Upper lobe of left lung (tissue), 6 donors: ENCODE measurements around the gene PGAP6. TPM values are rescaled to one million over a fixed set of nuclear protein-coding genes. Genes with fewer than 3 reads are reported as not detected.
"Not testable (repeated sequence)": the region's sequence is repeated elsewhere in the genome, so short reads cannot be mapped to it uniquely, and the experiment has no call there.

Experiments used
- ATAC-seq, 2 donors: fragments of 200-7000 bp; cut with Tn5 transposase; one replicate each; pipeline ENCODE4 v1.9.1; 2022; ENCODE audit warnings: mild to moderate bottlenecking in 2 of 2, moderate library complexity in 2 of 2; ENCODE audit not compliant: low FRiP score in 2 of 2
- DNase-seq, 2 donors: peaks; one replicate each; pipeline ENCODE4 v3.0.0-alpha.2; 2019 to 2020
- H3K27ac ChIP-seq, 4 donors: fragments of 200-600 bp; sonication (generic); one replicate each; pipeline ENCODE4 v1.5.1; 2016 to 2019
- H3K27me3 ChIP-seq, 4 donors: fragments of 200-600 bp; sonication (generic); one replicate each; pipeline ENCODE4 v1.5.1; 2017 to 2019
- H3K36me3 ChIP-seq, 4 donors: fragments of 200-600 bp; sonication (generic); one replicate each; pipeline ENCODE4 v1.5.1; 2016 to 2019
- H3K4me1 ChIP-seq, 4 donors: fragments of 200-600 bp; sonication (generic); one replicate each; pipeline ENCODE4 v1.5.1; 2018 to 2019
- H3K4me3 ChIP-seq, 4 donors: fragments of 200-600 bp; sonication (generic); one replicate each; pipeline ENCODE4 v1.5.1; 2017 to 2019; ENCODE audit warnings: mild to moderate bottlenecking in 2 of 4, moderate library complexity in 1 of 4
- H3K9me3 ChIP-seq, 4 donors: fragments of 200-600 bp; sonication (generic); one replicate each; pipeline ENCODE4 v1.5.1; 2018 to 2019
- EP300 ChIP-seq, 4 donors: sonication (generic); formaldehyde crosslinking; IDR thresholded peaks; one replicate each; pipeline ENCODE4 v1.5.1; 2017; ENCODE audit warnings: antibody characterized with exemption in 4 of 4, control low read depth in 2 of 4
- POLR2A ChIP-seq, 4 donors: fragments of 450-650 bp; IDR thresholded peaks; one replicate each; pipeline ENCODE4 v1.5.1; 2016 to 2017; ENCODE audit warnings: antibody characterized with exemption in 4 of 4, mild to moderate bottlenecking in 2 of 4
- POLR2AphosphoS5 ChIP-seq, 2 donors: sonication (generic); formaldehyde crosslinking; IDR thresholded peaks; one replicate each; pipeline ENCODE4 v1.5.1; 2017; ENCODE audit warnings: antibody characterized with exemption in 2 of 2
- WGBS, 2 donors: methylation state at CpG; one replicate each; pipeline ENCODE4 v1.1.5; 2017 to 2018; 5-methylcytosine and 5-hydroxymethylcytosine counted together
- total RNA-seq, 6 donors: library from RNA; depleted of rRNA in 4 of 6; stranded (reverse); fragments of >200 nt in 4 of 6; gene quantifications; one replicate each; pipeline versions ENCODE4 v1.1.0 to v1.2.1, GENCODE V29; 2016 to 2021
- TF ChIP-seq, protein P1 (sequence below), 6 experiments: fragments of 450-650 bp in 4 of 6; fragments of 200-600 bp in 2 of 6; sonication (generic) in 2 of 6; IDR thresholded peaks; one replicate each; pipeline ENCODE4 v1.5.1; 2016 to 2019; ENCODE audit warnings: antibody characterized with exemption in 6 of 6
- donor health status: DM: no; HTN: no; CAD: no; lungs with moderate emphysema.
- donor health status: DM: no; HTN: yes; CAD: no; lungs with severe emphysema.

Gene PGAP6
- total RNA-seq, 6 donors from 2014 or later, result 27.9 to 150 (median 96.4) TPM

GRCh38 chr16:363766-364490 is 17.9 kb downstream of the PGAP6 start:
- ATAC-seq (no peak), DNase-seq (peak in 1 of 2 donors; percentile 62)
- Histone ChIP-seq H3K9me3 (no peaks in the 10 kb centered on the region), H3K4me1 (peaks cover 0 to 6% (median 3%) of the 10 kb centered on the region in 4 donors), H3K27ac (no peak overlapping the region), H3K4me3 (no peak overlapping the region), H3K27me3 (no peaks in the 10 kb centered on the region), H3K36me3 (peaks cover 11 to 30% (median 25%) of the 10 kb centered on the region in 4 donors)
- TF ChIP-seq POLR2AphosphoS5 (IDR thresholded peaks at IDR 0.05) (no peak), POLR2A (IDR thresholded peaks at IDR 0.05) (no peak), EP300 (IDR thresholded peaks at IDR 0.05) (no peak)
- TF ChIP-seq, protein P1, sequence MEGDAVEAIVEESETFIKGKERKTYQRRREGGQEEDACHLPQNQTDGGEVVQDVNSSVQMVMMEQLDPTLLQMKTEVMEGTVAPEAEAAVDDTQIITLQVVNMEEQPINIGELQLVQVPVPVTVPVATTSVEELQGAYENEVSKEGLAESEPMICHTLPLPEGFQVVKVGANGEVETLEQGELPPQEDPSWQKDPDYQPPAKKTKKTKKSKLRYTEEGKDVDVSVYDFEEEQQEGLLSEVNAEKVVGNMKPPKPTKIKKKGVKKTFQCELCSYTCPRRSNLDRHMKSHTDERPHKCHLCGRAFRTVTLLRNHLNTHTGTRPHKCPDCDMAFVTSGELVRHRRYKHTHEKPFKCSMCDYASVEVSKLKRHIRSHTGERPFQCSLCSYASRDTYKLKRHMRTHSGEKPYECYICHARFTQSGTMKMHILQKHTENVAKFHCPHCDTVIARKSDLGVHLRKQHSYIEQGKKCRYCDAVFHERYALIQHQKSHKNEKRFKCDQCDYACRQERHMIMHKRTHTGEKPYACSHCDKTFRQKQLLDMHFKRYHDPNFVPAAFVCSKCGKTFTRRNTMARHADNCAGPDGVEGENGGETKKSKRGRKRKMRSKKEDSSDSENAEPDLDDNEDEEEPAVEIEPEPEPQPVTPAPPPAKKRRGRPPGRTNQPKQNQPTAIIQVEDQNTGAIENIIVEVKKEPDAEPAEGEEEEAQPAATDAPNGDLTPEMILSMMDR (IDR thresholded peaks at IDR 0.05), result no peak
- WGBS, 2 donors, result 22 to 49% methylated on average over 10 to 18 of the region's 24 CpGs

GRCh38 chr16:363110-363765 is 18.5 kb downstream of the PGAP6 start:
- Histone ChIP-seq H3K27ac (no peak overlapping the region), H3K4me3 (no peak overlapping the region), H3K9me3 (no peaks in the 10 kb centered on the region), H3K27me3 (no peaks in the 10 kb centered on the region), H3K4me1 (peaks cover 0 to 6% (median 2%) of the 10 kb centered on the region in 4 donors), H3K36me3 (peaks cover 10 to 23% (median 20%) of the 10 kb centered on the region in 4 donors)
- 64 to 71% methylated on average over 6 to 18 of the region's 20 CpGs for WGBS, 2 donors
- no peak for TF ChIP-seq POLR2AphosphoS5 (IDR thresholded peaks at IDR 0.05)
- no peak for ATAC-seq
- peak in 1 of 2 donors; percentile 70 for DNase-seq

- H3K27ac ChIP-seq, H3K27me3 ChIP-seq, H3K4me1 ChIP-seq, H3K4me3 ChIP-seq, H3K9me3 ChIP-seq, ATAC-seq: not testable (repeated sequence)
- WGBS, 2 donors, result 100% methylated on average over 4 of the region's 24 CpGs; no CpG with 5 or more reads in 1 of the 2 donors
- peak in 1 of 2 donors; percentile 50 for DNase-seq
- H3K36me3 ChIP-seq, result peaks cover 4 to 18% (median 14%) of the 10 kb centered on the region in 4 donors
These were observed 19.1 kb downstream of the PGAP6 start for GRCh38 chr16:362702-362999.

DNA sequence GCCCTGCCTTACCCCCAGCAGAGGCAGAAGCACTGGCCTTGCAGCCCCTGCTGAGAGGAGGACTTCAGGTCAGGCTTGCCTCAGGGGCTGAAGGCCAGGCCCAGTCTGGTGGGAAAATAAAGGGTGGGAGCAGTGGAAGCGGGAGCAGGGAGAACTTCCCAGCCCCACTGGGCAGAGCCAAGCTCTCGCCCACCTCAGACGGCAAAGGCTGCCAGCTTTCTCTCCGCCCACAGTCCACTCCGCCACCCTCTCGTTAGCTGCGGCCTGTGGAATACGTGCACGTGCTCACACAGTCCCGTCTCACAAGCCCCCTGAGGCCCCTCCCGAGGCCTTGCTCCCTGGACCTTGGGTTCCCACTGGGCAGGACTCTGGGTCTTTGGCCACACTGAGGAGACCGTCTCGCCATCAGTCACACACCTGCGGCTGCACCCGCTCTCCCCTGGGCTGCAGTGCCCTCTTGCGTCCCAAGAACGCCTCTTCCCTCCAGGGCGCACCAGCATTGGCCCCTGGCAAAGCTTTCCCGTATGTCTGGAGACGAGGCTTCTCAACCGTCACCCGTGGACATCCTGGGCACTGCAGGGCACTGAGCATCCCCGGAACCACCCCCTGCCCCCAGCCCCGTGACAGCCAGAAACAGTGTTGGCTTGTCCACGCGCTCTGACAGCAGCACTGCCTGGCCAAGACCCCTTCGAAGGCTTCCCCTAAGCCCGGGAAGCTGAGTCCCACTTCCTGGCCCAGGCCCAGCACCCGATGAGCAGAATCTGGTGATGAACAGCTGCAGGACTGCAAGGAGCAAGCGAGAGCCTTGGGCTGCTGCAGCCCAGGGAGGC is 19.7 kb downstream of the PGAP6 start:
- peaks cover 0 to 6% (median 2%) of the 10 kb centered on the region in 4 donors for H3K4me1 ChIP-seq
- no peaks in the 10 kb centered on the region for H3K27me3 ChIP-seq
- DNase-seq (peak; percentile 85 to 87), ATAC-seq (peak; percentile 70 to 74)
- H3K27ac ChIP-seq, result no peak overlapping the region
- WGBS, 2 donors, result 27 to 40% methylated on average over 4 to 30 of the region's 30 CpGs
- no peak for TF ChIP-seq POLR2A (IDR thresholded peaks at IDR 0.05)
- no peak for TF ChIP-seq POLR2AphosphoS5 (IDR thresholded peaks at IDR 0.05)
- TF ChIP-seq, protein P1 (IDR thresholded peaks at IDR 0.05), result peak; percentile 69 to 89 (median 81)
- no peak overlapping the region for H3K4me3 ChIP-seq
- no peaks in the 10 kb centered on the region for H3K9me3 ChIP-seq
- H3K36me3 ChIP-seq, result peaks cover 0 to 12% (median 8%) of the 10 kb centered on the region in 4 donors

DNA sequence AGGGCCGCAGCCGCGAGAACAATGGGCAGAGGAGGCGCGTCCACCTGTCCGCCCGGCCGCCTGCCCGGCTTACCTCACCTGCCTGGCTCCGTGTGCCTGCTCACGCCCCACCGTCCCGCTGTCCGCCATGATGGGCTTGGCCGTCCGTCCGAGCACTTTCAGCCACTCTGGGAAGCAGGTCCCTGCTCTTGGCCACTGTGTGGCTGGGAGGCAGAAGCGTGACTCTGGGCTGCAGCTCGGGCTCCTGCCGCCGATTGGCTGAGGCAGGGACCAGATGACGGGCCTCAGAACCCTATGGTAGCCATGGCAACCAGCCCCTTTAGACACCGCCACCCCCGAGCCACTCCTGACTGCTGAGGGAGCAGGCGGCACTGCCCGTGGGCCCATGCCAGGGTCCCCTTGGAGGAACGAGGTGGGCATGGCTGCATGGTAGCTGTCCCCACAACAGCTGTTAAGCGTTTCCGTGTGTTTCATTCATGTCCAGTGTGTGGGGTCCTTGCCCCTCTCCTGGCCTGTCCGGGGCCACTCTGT is 20.4 kb downstream of the PGAP6 start:
- DNase-seq (peak in 1 of 2 donors; percentile 79), ATAC-seq (no peak)
- Histone ChIP-seq H3K4me1 (peaks cover 0 to 6% (median 2%) of the 10 kb centered on the region in 4 donors), H3K27me3 (no peaks in the 10 kb centered on the region), H3K36me3 (peaks cover 0 to 5% (median 1%) of the 10 kb centered on the region in 4 donors), H3K9me3 (no peaks in the 10 kb centered on the region), H3K27ac (no peak overlapping the region), H3K4me3 (no peak overlapping the region)
- 82 to 86% methylated on average over 28 to 29 of the region's 30 CpGs for WGBS, 2 donors
- TF ChIP-seq POLR2AphosphoS5 (IDR thresholded peaks at IDR 0.05) (no peak), EP300 (IDR thresholded peaks at IDR 0.05) (no peak), POLR2A (IDR thresholded peaks at IDR 0.05) (no peak)
- TF ChIP-seq, protein P1 (IDR thresholded peaks at IDR 0.05), result no peak
